Ureter (tissue), 1 donor: ENCODE measurements around the gene GNG3. TPM values are rescaled to one million over a fixed set of nuclear protein-coding genes. Genes with fewer than 3 reads are reported as not detected.
"Not testable (repeated sequence)": the region's sequence is repeated elsewhere in the genome, so short reads cannot be mapped to it uniquely, and the experiment has no call there.

Experiments used
- DNase-seq: peaks from one replicate; pipeline ENCODE4 v3.0.0-alpha.2; 2020; ENCODE audit warnings: low spot score
- total RNA-seq: library from RNA; stranded (reverse); gene quantifications from one replicate; pipeline ENCODE4 v1.2.4, GENCODE V29; 2023
- donor health status: DM: yes; HTN: yes; CAD: no.

GNG3 gene
- total RNA-seq, 1 donor from 2014 or later = not detected

GRCh38 chr11:62687508-62688396 is 19.7 kb upstream of the GNG3 start:
- DNase-seq = no peak

- DNase-seq = no peak
Observed at GRCh38 chr11:62688491-62688890, 19.0 kb upstream of the GNG3 start.

- peak; percentile 85 for DNase-seq
Observed at GRCh38 chr11:62689421-62690183, 17.9 kb upstream of the GNG3 start, which contains the start of gene LRRN4CL. Gene LRRN4CL, minus strand, starts transcription at chr11:62689530. Its CDS starts 1,022 bp downstream, at chr11:62688508.

- DNase-seq = not testable (repeated sequence)
Observed at GRCh38 chr11:62693624-62694023, 13.9 kb upstream of the GNG3 start.

- peak; percentile 82 for DNase-seq
Observed at GRCh38 chr11:62694455-62695167, 12.9 kb upstream of the GNG3 start.

- DNase-seq = no peak
Observed at GRCh38 chr11:62702246-62702645, 5.2 kb upstream of the GNG3 start.

GRCh38 chr11:62703921-62704320 is 3.6 kb upstream of the GNG3 start:
- not testable (repeated sequence) for DNase-seq

- DNase-seq = no peak
Observed at GRCh38 chr11:62705413-62705812, 2.1 kb upstream of the GNG3 start.

- peak; percentile 95 for DNase-seq
Observed at GRCh38 chr11:62705880-62706849, 1.3 kb upstream of the GNG3 start.

GRCh38 chr11:62706850-62707247 is 627 bp upstream of the GNG3 start:
- no peak for DNase-seq

- DNase-seq = no peak
Observed at GRCh38 chr11:62708392-62708791, 916 bp downstream of the GNG3 start.

GRCh38 chr11:62708793-62709192 is 1.3 kb downstream of the GNG3 start:
- peak; percentile 56 for DNase-seq

- DNase-seq = peak; percentile 99
Observed at GRCh38 chr11:62709247-62710000, 1.9 kb downstream of the GNG3 start.

GRCh38 chr11:62710001-62710345 is 2.5 kb downstream of the GNG3 start:
- DNase-seq = no peak

GRCh38 chr11:62712276-62712812 is 4.9 kb downstream of the GNG3 start:
- DNase-seq = no peak

- no peak for DNase-seq
Observed at GRCh38 chr11:62712861-62713260, 5.4 kb downstream of the GNG3 start.

GRCh38 chr11:62713343-62713742 is 5.9 kb downstream of the GNG3 start:
- no peak for DNase-seq

GRCh38 chr11:62715150-62716130 is 8.0 kb downstream of the GNG3 start:
- DNase-seq = no peak

- no peak for DNase-seq
Observed at GRCh38 chr11:62716206-62716605, 8.7 kb downstream of the GNG3 start.
